Gastroesophageal sphincter (tissue), 4 donors: Measurements from ENCODE around the gene TNFAIP8L2. TPM values are rescaled to one million over a fixed set of nuclear protein-coding genes. Genes with fewer than 3 reads are reported as not detected.
A peak's percentile ranks its signal among the peaks of the same experiment; 100 is the strongest.
"Not testable (repeated sequence)": the region's sequence is repeated elsewhere in the genome, so short reads cannot be mapped to it uniquely, and the experiment has no call there.

Source experiments
- ATAC-seq: fragments of 150-250 bp; one replicate; pipeline ENCODE4 v1.9.1; 2016; ENCODE audit warnings: mild to moderate bottlenecking, moderate library complexity
- H3K27ac ChIP-seq, 4 donors: fragments of 200-600 bp; sonication (generic) in 3 of 4; 1 replicate in 3 of 4; 2 replicates in 1 of 4; pipeline ENCODE4 v1.5.1; 2016 to 2019
- H3K27me3 ChIP-seq: fragments of 200-600 bp; sonication (generic); one replicate; pipeline ENCODE4 v1.5.1; 2019
- H3K36me3 ChIP-seq, 2 donors: fragments of 200-600 bp; sonication (generic); one replicate each; pipeline ENCODE4 v1.5.1; 2019; ENCODE audit warnings: control low read depth in 1 of 2
- H3K4me1 ChIP-seq, 3 donors: fragments of 200-600 bp; sonication (generic); 1 replicate in 2 of 3; 2 replicates in 1 of 3; pipeline ENCODE4 v1.5.1; 2016 to 2019; ENCODE audit warnings: control low read depth in 2 of 3
- H3K4me3 ChIP-seq, 2 donors: fragments of 200-600 bp; sonication (generic); one replicate each; pipeline ENCODE4 v1.5.1; 2019; ENCODE audit warnings: mild to moderate bottlenecking in 1 of 2, moderate library complexity in 1 of 2
- H3K9me3 ChIP-seq, 3 donors: fragments of 200-600 bp; sonication (generic); one replicate each; pipeline ENCODE4 v1.5.1; 2017 to 2019; ENCODE audit warnings: control low read depth in 2 of 3
- CTCF ChIP-seq, 4 experiments: fragments of 200-600 bp in 2 of 4; fragments of 450-650 bp in 2 of 4; sonication (generic) in 1 of 4; IDR thresholded peaks; one replicate each; pipeline ENCODE4 v1.5.1; 2017 to 2019; ENCODE audit warnings: antibody characterized with exemption in 4 of 4, mild to moderate bottlenecking in 2 of 4, moderate library complexity in 2 of 4
- EP300 ChIP-seq: sonication (generic); formaldehyde crosslinking; IDR thresholded peaks from one replicate; pipeline ENCODE4 v1.6.1; 2017; ENCODE audit warnings: antibody characterized with exemption, mild to moderate bottlenecking
- POLR2A ChIP-seq, 2 donors: fragments of 450-650 bp; IDR thresholded peaks; one replicate each; pipeline ENCODE4 v1.6.1; 2017; ENCODE audit warnings: antibody characterized with exemption in 2 of 2, mild to moderate bottlenecking in 2 of 2, moderate library complexity in 1 of 2
- POLR2AphosphoS5 ChIP-seq: sonication (generic); formaldehyde crosslinking; IDR thresholded peaks from one replicate; pipeline ENCODE4 v1.6.1; 2017; ENCODE audit warnings: antibody characterized with exemption
- WGBS, 2 donors: methylation state at CpG; one replicate each; pipeline ENCODE4 v1.1.5; 2018; ENCODE audit warnings: low coverage in 1 of 2; 5-methylcytosine and 5-hydroxymethylcytosine counted together
- total RNA-seq, 4 donors: library from RNA; depleted of rRNA; stranded (reverse); fragments of >200 nt; gene quantifications; one replicate each; pipeline ENCODE4 v1.1.0, GENCODE V29; 2016

TNFAIP8L2 gene
- total RNA-seq, 4 donors from 2014 or later = 0.85 to 7.2 (median 4.4) TPM

- Histone ChIP-seq H3K4me1 (peaks cover 10 to 36% (median 23%) of the 10 kb centered on the region in 3 donors), H3K27me3 (no peaks in the 10 kb centered on the region), H3K36me3 (no peaks in the 10 kb centered on the region), H3K27ac (no peak overlapping the region), H3K4me3 (no peak overlapping the region), H3K9me3 (no peaks in the 10 kb centered on the region)
- 17 to 83% methylated on average over 1 of the region's 7 CpGs for WGBS, 2 donors
- TF ChIP-seq CTCF (IDR thresholded peaks at IDR 0.05) = no peak
- no peak for ATAC-seq
These were observed 35.6 kb downstream of the TNFAIP8L2 start for GRCh38 chr1:151192047-151192446.

GRCh38 chr1:151193304-151193703 lies 36.9 kb downstream of the TNFAIP8L2 start:
- Histone ChIP-seq H3K27ac (no peak overlapping the region), H3K4me1 (peaks cover 2 to 32% (median 12%) of the 10 kb centered on the region in 3 donors), H3K9me3 (no peaks in the 10 kb centered on the region), H3K4me3 (no peak overlapping the region), H3K36me3 (no peaks in the 10 kb centered on the region), H3K27me3 (no peaks in the 10 kb centered on the region)
- WGBS, 2 donors = 44 to 72% methylated on average over 4 to 5 of the region's 6 CpGs
- TF ChIP-seq CTCF (IDR thresholded peaks at IDR 0.05) (no peak), POLR2AphosphoS5 (no peak), POLR2A (IDR thresholded peaks at IDR 0.05) (no peak), EP300 (no peak)
- no peak for ATAC-seq

- H3K27me3 ChIP-seq = no peaks in the 10 kb centered on the region
- no peaks in the 10 kb centered on the region for H3K36me3 ChIP-seq
- no peak for TF ChIP-seq POLR2AphosphoS5
- peaks cover 0 to 27% (median 7%) of the 10 kb centered on the region in 3 donors for H3K4me1 ChIP-seq
- no peaks in the 10 kb centered on the region for H3K9me3 ChIP-seq
- no peak overlapping the region for H3K27ac ChIP-seq
- no peak overlapping the region for H3K4me3 ChIP-seq
- 83 to 87% methylated on average over 1 of the region's 1 CpG for WGBS, 2 donors
- ATAC-seq = no peak
These were observed 37.4 kb downstream of the TNFAIP8L2 start for GRCh38 chr1:151193856-151194255.

- WGBS, 2 donors = 68 to 70% methylated on average over 5 to 12 of the region's 17 CpGs
- H3K9me3 ChIP-seq, H3K36me3 ChIP-seq, H3K4me3 ChIP-seq, H3K27me3 ChIP-seq: not testable (repeated sequence)
- ATAC-seq = peak; percentile 57
- Histone ChIP-seq H3K4me1 (peaks cover 0 to 28% (median 4%) of the 10 kb centered on the region in 3 donors), H3K27ac (peak overlapping the region in 3 of 4 donors; percentile 29 to 93 (median 89))
- peak; percentile 60 for TF ChIP-seq POLR2AphosphoS5
These were observed 38.6 kb downstream of the TNFAIP8L2 start for GRCh38 chr1:151194894-151195594.

GRCh38 chr1:151196292-151196800 lies 39.9 kb downstream of the TNFAIP8L2 start:
- H3K4me1 ChIP-seq = peaks cover 5 to 33% (median 10%) of the 10 kb centered on the region in 3 donors
- H3K36me3 ChIP-seq = no peaks in the 10 kb centered on the region
- peak; percentile 21 for ATAC-seq
- peak overlapping the region in 1 of 2 donors; percentile 20 for H3K4me3 ChIP-seq
- H3K27ac ChIP-seq = peak overlapping the region; percentile 38 to 93 (median 76)
- 0 to 17% methylated on average over 1 to 11 of the region's 14 CpGs for WGBS, 2 donors
- TF ChIP-seq CTCF (IDR thresholded peaks at IDR 0.05) (peak in 3 of 4 experiments; percentile 69 to 76 (median 70)), POLR2A (IDR thresholded peaks at IDR 0.05) (no peak)
- no peaks in the 10 kb centered on the region for H3K9me3 ChIP-seq
- no peaks in the 10 kb centered on the region for H3K27me3 ChIP-seq

GRCh38 chr1:151197863-151198253 lies 41.4 kb downstream of the TNFAIP8L2 start:
- Histone ChIP-seq H3K4me1 (peaks cover 5 to 48% (median 20%) of the 10 kb centered on the region in 3 donors), H3K4me3 (peak overlapping the region; percentile 71 to 81), H3K9me3 (no peaks in the 10 kb centered on the region), H3K27me3 (no peaks in the 10 kb centered on the region), H3K27ac (peak overlapping the region; percentile 70 to 94 (median 91)), H3K36me3 (peaks cover 0 to 9% of the 10 kb centered on the region in 2 donors)
- no peak for ATAC-seq
- 0 to 2% methylated on average over 5 to 10 of the region's 10 CpGs for WGBS, 2 donors
- TF ChIP-seq POLR2AphosphoS5 (no peak), EP300 (no peak), CTCF (IDR thresholded peaks at IDR 0.05) (no peak), POLR2A (IDR thresholded peaks at IDR 0.05) (no peak)
